Tongue (tissue), 2 donors: ENCODE results near the gene OSBP2. TPM values are rescaled to one million over a fixed set of nuclear protein-coding genes. Genes with fewer than 3 reads are reported as not detected.

ENCODE experiments used
- DNase-seq: peaks from one replicate; pipeline ENCODE4 v3.0.0-alpha.2; 2015
- total RNA-seq: library from RNA; depleted of rRNA; stranded (reverse); fragments of >200 nt; gene quantifications from one replicate; pipeline ENCODE4 v1.2.3, GENCODE V29; 2014

Gene OSBP2
- total RNA-seq, 1 donor from 2014 or later, result 6.8 TPM

DNA sequence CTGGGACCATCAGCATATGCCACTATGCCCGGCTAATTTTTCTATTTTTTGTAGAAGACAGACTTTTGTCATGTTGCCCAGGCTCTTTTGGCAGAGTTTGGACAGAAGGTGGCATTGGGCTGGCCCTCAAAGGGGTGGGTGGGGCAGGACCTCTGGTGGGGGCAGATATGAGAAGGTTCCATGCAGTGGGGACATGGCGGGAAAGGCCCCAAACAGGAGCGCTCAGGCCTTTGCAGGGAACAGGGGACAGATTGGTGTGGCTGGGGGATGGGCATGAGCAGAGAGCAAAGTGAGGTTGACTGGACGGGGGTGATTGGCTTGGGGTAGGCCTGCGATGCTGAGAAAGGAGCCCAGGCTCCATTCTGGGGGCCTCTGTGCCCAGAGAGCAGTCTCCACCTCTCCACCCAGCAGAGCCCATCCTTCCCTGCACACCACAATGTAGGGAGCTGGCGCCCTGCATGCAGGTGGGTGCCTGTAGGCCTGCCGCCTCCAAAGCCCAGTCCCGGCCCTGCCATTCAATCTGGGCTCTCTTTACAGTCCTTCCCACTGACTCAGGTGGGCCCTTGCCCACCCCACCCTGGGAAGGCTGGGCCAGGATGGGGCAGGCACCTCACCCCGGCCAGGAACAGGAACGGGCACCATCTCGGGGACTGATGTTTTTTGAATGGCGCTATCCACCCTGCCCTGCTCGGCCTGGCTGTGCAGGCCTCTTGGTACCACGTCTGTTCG is 175.2 kb downstream of the OSBP2 start:
- DNase-seq, result no peak

DNA sequence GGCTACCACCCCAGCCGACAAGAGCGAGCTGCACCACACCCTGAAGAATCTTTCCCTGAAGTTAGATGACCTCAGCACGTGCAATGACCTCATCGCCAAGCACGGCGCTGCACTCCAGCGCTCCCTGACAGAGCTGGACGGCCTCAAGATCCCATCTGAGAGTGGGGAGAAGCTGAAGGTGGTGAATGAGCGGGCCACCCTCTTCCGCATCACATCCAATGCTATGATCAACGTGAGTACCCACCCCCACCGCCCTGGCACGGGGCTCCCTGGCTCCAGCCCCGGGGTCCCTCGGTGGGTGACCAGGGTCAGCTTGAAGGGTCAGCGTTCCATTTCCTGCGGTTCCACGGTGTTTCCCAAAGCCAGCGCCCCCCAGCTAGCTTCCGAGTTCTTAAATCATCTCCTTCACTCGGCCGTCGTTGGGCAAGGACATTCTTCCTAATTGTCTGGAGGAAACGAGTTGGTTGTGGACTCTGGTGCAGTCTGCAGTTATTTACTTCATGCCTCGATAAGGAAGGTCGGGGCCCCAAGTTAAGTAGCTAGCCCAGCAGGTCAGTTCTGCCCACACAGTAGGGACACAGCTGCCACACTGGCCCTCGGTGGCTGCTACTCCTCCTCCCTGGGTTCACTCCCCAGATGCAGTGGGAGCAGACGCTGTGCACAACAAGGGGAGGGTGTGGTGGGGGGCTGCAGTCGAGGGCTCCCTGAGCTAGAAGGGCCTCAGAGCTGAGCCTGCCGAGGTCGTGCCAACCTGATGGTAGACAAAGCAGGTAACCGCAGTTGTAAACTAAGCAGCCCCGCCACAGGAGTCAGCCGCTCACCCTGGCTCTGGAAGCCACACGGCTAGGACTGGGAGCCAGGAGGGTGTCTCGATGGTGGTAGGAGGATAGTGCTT is 176.0 kb downstream of the OSBP2 start:
- DNase-seq, result no peak

DNA sequence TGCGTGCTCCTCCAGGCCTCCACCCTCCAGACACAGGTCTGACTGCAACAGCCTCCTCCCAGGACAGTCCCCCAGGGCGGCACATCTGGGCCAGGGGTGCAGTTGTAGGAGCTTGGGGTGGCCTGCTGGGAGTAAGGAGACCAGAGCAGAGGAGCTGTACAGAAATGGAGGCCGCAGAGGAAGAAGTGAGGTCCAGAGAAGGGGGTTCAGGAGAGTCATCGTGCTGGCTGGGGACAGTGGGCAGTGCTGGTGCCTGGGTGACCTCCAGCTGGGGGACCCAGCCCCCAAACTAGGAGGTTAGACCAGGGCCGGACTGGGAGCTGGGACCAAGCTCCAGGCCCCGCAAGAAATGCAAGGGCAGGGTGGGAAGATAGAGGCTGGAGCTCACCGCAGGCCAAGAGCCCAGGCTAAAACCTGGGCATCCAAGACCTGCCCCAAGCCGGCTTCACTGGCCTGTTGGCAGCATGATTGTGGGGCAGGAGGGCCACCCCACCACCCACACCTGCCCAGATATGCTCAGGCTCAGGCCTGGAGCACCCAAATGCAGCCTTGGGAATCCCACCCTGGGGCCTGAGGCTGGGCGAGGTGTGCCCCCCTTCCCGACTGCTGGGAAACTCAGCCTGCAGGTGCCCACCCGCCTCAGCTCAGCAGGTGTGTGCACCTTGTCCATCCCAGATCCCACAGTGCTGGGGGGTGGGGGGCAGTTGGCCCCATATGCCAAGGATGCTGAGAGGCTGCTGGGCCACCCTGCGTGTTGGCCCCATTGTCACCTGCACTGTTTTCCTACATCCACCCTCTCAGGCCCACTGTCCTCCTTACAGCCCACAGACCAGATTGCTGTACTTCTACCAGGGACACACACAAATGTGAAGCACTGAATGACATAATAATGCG is 177.0 kb downstream of the OSBP2 start:
- DNase-seq, result no peak

DNA sequence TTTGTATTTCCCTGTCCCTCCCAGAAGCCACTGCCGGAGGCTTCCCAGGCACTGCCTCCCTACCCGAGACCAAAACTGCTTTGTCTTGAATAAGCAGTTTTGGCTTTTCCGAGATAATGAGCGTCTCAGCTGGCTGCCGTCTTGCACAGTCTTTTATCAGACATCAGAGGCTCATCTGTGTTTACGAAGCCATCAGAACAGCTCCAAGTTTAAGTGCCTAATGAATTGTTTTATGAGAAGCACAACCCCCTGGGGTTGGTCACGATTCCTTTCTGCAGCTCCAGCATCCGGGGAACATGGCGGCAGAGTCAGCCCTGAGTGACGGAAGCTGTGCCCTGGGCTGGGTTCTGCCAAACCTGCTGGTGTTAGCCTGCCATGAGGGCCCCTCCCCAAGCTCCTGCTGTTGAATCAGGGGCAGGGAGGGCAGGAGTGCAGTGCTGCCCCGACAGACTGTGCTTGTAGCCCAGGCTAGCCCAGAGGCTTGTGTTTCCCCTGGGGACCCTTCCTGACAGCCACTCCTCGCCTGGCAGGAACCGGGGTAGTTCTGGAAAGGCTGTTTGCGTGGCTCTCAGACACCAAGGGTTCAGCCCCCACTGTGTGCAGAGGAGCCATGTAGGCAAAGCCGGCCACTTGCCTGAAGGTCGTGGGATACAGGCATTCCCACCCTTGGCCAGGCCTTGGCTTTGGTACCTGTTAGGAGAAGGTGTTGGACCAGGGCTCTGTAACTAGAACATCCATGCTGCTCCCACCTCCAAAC is 177.8 kb downstream of the OSBP2 start:
- DNase-seq, result no peak

DNA sequence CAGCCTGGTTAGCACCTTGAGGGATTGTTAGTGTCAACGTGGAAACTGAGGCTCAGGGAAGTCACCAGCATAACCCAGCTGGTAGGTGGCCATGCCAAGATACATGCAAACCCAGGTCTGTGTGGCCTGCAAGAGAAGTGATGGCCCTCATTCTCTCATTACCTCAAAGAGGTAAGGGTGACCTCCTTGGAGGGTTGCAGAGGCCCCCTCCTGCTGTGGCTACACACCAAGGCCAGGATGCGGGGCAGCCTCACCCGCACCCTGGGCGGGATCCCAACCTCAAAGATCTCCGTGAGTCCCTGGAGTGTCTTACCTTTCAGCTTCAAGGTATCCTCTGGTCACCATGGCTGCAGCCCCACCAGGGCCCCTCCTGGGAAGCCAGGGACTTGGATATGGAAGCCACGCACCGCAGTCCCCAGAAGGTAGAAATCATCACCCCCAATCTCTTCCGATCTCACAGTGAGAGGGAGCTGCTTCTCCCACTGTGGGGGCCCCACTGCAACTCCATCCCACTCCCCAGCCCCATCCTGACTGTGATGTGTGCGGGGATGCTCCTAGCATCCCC is 178.5 kb downstream of the OSBP2 start:
- DNase-seq, result no peak

DNA sequence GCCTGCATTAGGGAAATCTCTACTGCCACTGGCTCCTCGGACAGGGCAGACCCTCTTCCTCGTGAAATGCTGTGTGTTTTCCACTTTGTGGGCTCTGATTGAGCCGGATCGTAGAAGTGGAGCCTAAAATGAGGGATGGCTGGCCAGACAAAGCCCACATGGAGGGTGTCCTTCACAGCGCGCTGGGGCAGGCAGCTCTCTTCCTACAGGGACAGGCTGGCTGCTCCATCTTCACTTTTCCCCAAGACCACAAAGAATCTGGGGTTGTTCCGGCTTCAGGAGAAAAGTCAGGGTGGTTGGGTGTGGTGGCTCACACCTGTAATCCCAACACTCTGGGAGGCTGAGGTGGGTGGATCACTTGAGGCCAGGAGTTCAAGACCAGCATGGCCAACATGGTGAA is 179.0 kb downstream of the OSBP2 start:
- no peak for DNase-seq

DNA sequence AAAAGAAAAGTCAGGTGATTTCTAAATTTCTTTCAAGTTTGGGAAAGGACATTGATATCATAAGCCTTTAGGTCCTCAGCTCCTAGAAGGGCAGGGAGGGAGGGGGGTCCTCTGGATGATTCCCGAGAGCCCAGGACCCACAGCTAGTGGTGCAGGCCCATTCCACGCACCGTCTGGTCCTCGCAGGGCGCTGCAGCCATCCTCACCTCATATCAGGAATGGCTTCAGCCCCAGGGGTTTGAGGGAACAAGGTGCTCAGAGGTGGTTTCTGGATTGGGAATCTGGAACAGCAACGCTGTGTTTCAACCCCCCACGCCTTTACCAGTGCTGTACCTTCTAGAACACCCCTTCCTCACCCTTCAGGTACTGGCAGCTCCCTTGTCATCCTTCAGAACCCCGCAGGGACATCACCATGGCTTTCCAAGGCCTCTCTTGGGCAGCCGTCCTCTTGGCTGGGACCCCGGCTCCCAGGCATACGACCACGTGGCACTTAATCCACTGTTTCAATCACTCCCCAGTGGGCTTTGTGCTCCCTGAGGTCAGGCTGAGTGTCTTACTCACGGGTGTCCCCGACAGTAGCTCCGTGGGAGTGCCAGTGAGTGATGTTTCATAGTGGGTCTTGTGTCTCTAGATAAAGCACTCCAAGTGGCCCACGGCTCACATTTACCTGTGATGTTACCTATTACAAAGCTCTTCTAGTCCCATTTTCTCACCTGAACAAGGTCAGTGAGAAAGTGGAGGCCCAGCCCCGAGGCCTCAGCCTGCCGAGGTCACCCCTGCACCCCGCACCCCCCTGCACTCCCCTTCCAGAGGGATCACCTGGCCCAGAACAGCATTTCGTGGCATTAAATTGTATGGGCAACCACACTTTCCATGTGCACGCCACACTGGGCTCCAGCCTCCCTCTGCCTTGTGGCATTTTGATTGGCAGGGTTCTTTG is 180.0 kb downstream of the OSBP2 start:
- DNase-seq, result no peak

DNA sequence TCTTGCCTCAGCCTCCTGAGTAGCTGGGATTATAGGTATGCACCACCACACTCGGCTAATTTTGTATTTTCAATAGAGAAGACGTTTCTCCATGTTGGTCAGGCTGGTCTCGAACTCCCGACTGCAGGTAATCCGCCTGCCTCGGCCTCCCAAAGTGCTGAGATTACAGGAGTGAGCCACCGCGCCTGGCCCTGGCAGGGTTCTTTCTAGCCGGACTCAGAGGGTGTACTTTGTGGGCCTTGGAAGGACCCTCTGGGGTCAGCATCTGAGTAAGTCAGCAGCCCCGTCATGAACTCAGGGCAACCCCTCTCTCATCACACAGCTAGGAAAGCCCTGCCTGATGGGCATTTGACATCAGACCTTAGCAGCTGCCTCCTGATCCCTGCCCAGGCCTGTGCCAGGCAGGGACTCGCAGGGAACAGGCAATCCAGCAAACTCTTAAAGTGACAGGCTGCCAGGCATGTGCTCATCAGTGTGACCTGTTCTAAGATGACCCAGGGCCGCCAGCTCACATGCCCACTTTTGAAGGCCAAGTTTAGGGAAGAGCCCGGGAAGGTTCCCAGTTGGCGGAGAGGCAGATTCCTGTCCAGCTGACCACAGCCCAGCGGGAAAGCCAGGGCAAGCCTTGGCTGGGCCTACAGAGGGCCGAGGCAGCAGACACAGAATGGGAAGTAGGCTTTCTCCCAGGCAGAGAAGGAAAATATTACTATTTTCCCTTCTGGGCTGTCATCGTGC is 181.0 kb downstream of the OSBP2 start:
- DNase-seq, result peak; percentile 37

DNA sequence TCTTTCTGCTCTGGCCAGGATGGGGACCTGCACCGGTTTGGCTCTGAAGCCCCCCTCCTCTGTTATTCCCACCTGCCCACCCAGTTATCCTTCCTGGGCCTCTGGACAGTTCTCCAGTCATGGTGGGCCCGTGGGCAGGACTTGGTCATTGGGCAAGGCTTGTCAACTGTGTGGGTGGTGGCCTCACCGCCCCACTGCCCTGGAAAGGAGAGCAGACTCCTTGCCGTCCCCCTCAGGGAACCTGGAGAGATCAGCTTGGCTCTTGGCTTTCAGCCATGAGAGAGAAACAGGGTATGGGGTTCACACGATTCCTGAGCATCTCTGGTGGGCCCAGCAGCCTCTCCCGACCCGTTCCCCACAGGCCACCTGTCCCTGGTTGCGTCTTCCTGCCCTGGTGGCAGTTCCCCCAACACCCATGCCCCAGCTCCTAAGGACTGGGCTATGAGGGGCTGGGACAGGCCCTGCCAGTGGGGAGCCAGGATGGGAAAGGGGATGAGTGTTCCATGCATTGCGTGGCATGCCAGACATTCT is 181.6 kb downstream of the OSBP2 start:
- DNase-seq, result no peak

DNA sequence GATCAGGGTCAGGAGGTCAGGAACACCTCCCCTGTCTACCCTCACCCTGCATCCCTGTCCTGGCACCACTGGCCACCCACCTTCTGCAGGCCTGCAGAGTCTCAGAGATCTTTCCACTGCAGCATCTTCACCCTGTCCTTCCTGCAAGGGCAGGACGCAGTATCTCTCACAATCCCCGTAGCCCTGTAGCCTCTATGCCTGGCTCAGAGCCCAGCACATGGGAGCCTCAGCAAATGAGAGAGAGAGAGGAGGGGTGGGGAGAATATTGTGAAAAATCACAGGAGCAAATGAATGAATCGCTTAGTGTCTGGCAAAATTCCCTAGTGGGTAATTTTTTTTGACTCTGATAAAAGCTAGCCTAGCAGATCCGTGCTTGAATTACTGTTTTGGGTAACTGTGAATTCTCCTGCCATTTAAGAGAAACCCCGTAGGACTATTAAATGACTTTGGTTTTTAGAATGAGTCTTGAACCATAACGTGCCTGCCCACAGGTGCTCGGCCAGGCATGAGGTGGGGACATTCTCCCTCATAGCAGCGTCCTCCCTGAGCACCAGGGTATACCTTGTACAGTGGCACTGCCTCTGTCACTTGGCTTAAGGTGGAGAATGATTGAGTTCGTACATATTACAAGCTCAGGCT is 182.4 kb downstream of the OSBP2 start:
- peak; percentile 69 for DNase-seq

DNA sequence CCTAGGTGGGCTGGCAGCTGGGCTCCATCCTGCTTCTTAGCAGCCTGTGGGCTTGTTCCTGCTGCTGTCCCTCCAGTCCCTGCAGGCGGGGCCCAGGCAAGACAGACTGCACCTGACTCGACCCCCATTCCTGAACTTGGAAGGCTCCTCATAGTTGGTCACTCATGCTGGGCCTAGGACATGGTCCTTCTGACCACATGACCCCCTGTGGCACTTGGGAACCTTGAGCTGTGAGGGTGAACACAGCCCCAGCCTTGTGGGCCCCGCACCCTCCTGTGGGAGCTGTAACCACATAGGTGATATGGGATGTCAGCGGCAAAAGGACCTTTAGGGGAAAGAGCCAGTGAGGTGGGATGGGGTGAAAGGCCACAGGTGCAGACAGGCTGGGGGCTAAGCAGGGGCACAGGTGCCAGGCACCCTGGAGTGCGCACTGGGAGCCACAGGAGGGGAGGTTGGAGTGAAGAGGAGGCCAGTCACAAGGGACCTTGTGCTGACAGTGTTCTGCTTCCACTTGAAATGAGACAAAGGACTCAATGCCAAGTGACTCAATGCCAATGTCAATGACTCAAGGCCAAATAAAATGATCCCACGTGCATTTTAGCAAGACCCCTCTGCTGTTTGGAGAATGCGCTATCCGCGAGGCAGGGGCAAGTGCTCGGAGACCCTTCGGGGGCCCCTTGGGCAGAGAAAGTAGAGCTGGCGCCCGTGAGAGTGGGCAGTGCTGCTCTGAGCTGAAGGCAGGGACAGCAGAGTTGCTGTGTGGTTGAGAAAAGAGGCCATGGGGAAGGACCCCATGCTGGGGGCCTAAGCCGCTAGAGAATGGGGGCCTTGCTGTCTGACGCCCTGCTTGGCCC is 183.2 kb downstream of the OSBP2 start:
- no peak for DNase-seq

DNA sequence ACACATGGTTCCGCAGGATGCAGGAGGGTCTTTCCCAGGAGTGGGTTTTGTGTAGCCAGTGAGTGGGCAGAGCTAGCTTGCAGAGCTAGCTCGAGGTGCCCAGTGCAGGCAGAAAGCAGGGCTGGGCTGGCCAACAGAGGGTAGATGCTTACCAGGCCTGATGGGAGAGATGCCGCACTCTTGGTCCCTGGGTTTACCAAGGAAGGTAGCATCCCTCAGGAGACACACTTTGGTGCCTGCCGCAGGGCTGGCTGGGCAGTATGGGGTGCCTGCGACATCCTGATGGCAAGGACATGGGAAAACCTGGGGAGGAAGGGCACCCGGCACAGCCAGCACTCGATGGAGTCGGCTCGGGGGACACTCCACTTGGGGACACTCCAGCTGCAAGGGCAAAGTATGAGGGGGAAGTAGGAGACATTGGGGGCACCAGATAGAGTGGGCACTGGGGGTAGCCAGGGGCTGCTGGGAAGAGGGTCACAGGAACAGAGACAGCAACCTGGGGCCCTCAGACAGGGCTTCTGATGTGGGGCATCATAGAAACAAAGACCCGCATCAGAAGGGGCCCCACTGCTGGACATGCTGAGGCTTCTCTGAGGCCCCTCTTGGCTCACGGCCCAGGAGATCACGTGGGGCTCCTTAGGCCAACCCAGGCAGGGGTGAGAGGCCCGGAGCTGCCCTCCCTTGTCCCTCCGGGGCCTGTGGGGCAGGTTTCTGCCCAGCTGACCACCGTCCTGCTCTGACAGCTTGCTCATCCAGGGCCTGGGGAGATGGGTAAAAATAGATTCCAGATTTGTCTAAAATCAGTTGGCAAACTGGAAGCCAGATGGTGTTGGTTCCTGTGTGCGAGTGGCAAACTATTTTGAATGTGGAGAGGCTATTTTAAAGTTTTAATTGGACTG is 184.1 kb downstream of the OSBP2 start:
- DNase-seq, result peak; percentile 67

DNA sequence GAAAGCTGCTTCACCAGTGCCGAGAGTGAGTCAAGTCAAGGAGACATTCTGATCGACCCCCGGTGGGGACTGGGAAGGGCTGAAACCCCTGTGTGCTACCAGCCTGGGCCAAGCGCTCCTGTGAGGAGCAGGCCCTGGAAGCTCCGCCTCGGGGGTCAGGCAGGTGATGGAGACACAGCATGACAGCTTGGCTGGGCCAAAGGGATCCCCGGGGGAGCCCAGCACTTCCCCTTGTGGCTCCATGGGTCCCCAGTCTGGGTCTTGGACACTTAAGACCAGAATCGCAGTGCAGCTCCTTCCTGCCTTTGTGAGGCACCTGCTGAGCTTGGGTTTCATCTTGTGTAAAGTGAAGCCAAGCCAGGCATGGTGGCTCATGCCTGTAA is 184.7 kb downstream of the OSBP2 start:
- DNase-seq, result no peak

DNA sequence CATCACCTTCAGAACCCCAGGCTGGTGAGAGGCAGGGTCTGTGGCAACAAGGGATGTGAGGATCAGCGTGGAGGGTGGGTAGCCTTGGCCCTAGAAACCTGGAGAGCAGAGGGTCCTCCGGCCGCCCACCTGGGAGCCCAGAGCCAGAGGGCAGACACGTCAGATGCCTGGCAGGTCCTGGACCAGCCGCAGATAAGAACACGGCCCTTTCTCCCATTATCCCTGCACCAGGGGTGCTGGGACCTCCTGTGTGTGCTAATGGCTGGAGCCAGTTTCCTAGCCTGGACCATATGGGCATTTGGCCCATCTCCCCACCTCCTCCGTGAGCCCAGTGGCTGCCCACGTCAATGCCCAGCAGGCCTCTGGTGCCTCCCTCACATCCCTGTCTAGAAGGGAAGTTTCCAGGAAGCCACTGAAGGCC is 185.5 kb downstream of the OSBP2 start:
- no peak for DNase-seq

DNA sequence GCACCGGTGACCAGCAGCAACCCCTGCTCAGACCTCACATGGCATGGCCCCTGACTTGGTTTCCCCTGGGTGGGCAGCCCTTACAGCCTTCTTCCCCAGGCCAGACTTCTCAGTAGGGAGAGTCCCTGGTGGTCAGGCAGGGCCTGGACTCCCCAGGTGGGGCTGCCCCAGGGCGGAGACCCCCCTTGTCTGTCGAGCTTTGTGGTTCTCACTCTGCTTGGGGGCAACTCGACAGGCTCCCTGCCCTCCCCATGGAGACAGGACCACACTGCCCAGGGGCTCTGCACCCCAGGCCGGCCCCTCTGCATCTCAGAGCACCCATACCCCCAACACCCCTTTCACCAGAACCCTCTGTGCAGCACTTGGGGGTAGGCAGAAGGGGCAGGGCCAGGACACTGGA is 186.2 kb downstream of the OSBP2 start:
- DNase-seq, result no peak

DNA sequence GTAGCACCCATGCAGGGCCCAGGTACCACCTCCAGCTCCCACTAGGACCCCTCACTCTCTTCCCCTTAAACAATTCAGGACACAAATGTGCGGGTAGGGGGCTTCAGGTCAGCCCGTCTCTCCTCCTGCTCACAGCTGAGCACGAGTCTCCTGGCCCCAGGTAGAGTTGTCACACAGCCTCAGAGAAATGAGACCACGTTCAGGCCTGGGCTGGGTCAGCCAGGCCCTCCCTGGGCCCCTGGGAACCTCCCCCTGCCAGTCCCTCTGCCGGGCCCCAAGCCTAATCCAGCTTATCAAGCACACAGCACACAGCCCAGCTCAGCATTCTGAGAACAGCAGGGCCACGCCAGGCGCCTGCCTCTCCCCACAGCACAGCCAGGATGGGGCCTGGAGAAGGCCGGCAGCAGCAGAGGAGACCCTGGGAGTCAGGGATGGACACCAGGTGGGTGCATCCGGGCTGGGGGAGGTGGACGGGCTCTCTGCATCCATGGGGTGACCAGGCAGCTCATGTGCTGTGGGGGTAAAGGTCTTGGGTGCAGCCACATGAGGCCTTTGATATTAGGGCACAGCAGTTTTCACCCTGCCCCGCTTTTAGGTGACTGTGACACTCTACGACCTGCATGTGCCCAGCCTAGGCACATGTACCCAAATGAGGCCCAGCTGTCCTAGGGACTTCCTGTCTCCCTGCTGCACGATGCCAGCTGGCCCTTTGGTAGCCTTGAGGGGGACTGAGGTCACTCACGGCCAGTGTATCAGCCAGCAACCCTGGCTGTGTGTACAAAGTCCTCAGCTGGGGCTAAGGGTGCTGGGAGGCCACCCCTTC is 186.9 kb downstream of the OSBP2 start:
- DNase-seq, result peak; percentile 56
